DLD1 (cell line): ENCODE data around the gene SLIT3.

Experiments used
- in situ Hi-C: cut with HindIII; loops from 2 replicates; pipeline ENCODE4 v1.10.0; 2017; ENCODE audit warnings: low sequenced_read_pairs

Gene SLIT3

GRCh38 chr5:169178754-169179153 lies 122.2 kb downstream of the SLIT3 start:
- in situ Hi-C loops: no loop called here

- in situ Hi-C loops: no loop called here
Measured at GRCh38 chr5:169178274-169178673, 122.7 kb downstream of the SLIT3 start.

GRCh38 chr5:169176709-169177694 lies 123.9 kb downstream of the SLIT3 start:
- in situ Hi-C loops: no loop called here

GRCh38 chr5:169175733-169176132 lies 125.2 kb downstream of the SLIT3 start:
- in situ Hi-C loops: no loop called here

DNA sequence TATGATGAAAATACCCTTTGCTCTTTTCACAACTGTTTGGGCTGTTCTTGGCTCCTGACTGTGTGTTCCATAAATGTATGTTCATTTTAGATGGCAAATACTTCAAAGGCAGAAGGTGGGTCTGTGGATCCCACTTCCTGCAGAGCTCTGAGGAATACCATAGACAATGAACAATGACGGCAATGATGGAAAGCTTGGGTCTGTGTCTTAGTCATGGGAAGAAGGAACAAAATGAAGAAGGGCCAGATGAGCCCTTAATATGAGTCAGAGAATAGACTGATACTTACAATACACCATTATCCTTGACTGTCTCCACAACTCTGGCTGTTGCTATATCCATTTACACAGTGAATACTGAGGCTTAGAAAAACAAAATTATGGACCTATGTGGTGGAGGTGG lies 126.0 kb downstream of the SLIT3 start:
- in situ Hi-C loops: no loop called here

DNA sequence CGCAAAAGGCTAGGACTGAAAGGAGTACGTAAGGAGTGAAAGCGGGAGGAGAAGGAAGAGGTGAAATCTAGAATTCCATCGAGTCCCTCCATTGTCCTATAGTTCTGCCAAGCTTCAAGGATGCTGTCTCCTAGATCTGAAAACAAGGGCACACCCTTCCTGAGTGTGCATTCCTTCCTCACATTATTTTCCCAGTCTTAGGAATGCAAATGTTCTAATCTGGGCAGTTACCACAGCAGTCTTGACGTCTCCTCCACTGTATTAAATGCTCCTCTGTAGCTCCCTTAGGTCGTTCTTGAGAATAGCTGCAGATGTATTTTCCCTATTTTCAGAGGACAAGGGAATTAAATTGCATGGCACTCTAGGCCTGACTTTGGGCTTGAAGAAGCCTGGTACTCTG lies 127.6 kb downstream of the SLIT3 start:
- in situ Hi-C loops: no loop called here

DNA sequence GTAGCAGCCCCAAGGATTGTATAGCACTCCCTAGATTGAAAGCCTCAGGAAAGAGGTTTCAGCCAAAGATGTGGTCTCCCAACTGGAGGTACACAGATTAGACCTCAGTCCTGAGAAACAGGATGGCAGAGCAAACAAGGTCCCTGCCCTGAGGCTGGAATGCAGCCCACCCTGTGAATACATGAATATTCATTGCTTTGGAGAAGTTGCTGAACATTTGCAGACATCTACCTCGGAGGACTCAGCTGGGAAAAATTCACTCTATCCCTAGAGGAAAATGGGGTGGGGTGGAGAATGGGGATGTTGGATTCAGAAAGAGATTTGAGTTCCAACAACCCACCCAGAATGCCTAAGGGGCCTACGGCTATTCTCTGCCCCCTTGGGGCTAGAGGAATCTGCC lies 129.4 kb downstream of the SLIT3 start:
- in situ Hi-C loops: no loop called here

DNA sequence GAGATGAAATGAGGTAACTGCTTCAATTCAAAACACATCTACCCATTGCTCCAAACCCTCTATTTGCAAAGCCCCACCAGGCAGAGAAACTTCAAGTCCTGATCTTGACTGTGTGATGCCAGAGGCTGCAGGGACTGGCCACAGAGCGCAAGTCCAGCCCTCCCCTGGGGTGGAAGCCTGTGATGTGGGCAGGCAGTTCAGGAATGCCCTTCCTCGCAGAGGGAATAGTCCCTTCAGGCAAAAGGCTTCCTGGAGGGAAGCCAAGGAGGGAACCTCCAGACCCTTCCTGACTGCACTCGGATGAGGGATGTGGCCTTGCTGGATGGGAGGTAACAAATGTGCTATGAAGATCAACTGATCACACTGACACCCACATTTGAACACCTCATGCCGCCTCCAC lies 131.2 kb downstream of the SLIT3 start:
- in situ Hi-C loops: no loop called here

GRCh38 chr5:169168280-169168679 lies 132.7 kb downstream of the SLIT3 start:
- in situ Hi-C loops: no loop called here

DNA sequence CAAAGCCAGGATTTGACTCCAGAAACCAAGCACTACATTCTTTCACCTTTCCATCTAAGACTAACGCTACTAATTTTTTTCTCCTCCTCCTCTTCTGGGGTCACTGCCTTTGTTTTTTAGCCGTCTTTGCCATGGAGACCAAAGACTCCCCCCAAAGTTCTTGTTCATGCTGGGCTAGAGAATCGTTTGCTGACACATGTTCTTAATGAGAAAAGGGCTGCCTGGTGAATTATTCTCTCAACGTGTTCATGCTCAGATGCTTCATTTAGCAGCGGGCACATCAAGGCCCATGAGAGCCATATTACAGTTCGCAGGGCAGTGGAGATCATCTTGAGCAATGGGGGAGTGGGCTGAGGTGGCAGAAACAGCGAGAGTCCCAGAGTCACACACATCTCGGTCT lies 134.9 kb downstream of the SLIT3 start:
- in situ Hi-C loops: no loop called here

GRCh38 chr5:169165052-169165451 lies 135.9 kb downstream of the SLIT3 start:
- in situ Hi-C loops: no loop called here

- in situ Hi-C loops: no loop called here
Measured at GRCh38 chr5:169164481-169164925, 136.4 kb downstream of the SLIT3 start.

GRCh38 chr5:169162407-169162806 lies 138.5 kb downstream of the SLIT3 start:
- in situ Hi-C loops: no loop called here

- in situ Hi-C loops: no loop called here
Measured at GRCh38 chr5:169161022-169161680, 139.8 kb downstream of the SLIT3 start.

DNA sequence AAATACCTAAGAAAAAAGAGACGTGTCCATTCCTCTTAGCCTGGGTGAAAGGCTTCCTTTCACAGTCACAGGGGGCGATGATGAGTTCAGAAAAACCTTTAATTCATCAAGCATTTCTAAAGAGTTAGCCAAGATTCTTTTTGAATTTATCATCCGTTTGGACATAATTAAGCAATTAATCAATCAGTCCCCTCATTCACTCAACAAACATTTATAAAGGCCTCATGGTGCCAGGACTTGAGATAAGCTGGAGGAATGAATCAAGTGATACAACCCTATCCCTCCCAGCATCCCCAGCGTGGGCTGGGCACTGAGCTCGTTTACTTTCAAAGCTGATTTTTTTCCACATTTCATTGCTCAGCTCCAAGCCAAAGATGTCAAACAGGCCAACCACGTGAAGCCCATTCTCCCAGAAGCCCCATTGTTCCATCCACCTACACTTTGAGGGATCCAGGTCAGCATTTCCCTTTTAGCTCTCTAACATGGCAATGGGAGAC lies 140.5 kb downstream of the SLIT3 start:
- in situ Hi-C loops: no loop called here

GRCh38 chr5:169158764-169159163 lies 142.2 kb downstream of the SLIT3 start:
- in situ Hi-C loops: no loop called here

GRCh38 chr5:169157064-169157463 lies 143.9 kb downstream of the SLIT3 start:
- in situ Hi-C loops: no loop called here

DNA sequence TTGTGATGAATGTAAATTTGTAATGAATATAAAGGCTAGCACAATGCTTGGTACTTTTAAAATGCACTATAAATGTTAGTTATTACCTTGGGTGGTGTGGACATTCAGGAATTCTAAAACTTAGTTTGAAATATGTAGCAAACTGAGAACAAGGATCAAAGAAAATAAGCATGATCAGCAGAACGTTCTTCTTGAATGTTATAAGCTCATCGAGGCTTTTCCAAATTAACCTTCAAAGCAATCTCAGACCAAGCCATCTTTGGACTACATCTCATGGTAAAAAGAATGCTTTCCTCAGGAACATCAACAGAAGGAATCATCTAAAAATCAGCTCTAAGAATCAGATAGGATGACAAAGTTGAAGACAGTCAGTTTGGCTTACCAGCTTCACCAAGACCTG lies 146.3 kb downstream of the SLIT3 start:
- in situ Hi-C loops: no loop called here

- in situ Hi-C loops: no loop called here
Measured at GRCh38 chr5:169153405-169153804, 147.5 kb downstream of the SLIT3 start.

DNA sequence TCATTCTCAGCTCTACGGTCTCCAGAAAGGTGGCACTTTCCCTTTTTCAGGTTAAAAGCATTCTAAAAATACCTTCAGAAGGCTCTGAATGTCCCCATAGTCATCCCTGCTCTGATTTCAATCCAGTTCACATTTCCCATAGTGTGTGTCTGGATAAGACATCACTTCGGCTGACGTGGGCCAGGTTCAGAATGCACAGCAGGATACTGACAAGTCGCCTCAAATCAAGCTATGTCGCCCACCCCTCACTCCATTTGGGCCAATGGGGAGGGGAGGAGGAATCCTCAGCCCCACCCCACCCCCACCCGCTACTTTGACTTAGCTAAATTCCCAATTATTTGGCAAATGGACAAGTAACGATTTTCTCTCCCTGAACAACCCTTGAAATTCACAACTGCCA lies 148.0 kb downstream of the SLIT3 start:
- in situ Hi-C loops: no loop called here

- in situ Hi-C loops: no loop called here
Measured at GRCh38 chr5:169152453-169152852, 148.5 kb downstream of the SLIT3 start.
